Measurements from ENCODE around the gene DIAPH3. TPM values are rescaled to one million over a fixed set of nuclear protein-coding genes. Genes with fewer than 3 reads are reported as not detected.
"Not testable (repeated sequence)": the region's sequence is repeated elsewhere in the genome, so short reads cannot be mapped to it uniquely, and the experiment has no call there.

Gene DIAPH3
- total RNA-seq, 1 experiment from 2014 or later, result 27.6 TPM

DNA sequence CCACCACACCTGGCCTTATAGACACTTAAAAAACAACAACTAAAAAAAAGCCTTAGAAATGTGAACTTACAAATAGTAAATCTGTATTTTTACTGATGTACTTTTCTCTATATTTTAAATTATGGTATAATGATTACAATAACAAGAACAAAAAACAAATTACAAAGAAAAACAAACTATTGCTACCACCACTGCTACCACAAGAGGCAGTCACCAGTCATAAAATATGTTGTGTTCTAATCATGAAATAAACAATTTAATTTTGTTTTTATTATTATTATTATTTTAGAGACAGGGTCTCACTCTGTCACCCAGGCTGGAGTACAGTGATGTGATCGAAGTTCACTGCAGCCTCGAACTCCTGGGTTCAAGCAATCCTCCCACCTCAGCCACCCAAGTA lies 72.2 kb downstream of the DIAPH3 start (continued):
- TF ChIP-seq RELA (CRISPR knock-in tag; IDR thresholded peaks at IDR 0.05; ENCODE audit: borderline replicate concordance), result no peak
- TF ChIP-seq, protein P1, sequence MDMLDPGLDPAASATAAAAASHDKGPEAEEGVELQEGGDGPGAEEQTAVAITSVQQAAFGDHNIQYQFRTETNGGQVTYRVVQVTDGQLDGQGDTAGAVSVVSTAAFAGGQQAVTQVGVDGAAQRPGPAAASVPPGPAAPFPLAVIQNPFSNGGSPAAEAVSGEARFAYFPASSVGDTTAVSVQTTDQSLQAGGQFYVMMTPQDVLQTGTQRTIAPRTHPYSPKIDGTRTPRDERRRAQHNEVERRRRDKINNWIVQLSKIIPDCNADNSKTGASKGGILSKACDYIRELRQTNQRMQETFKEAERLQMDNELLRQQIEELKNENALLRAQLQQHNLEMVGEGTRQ (CRISPR knock-in tag; IDR thresholded peaks at IDR 0.05), result no peak
- TF ChIP-seq, protein P2, sequence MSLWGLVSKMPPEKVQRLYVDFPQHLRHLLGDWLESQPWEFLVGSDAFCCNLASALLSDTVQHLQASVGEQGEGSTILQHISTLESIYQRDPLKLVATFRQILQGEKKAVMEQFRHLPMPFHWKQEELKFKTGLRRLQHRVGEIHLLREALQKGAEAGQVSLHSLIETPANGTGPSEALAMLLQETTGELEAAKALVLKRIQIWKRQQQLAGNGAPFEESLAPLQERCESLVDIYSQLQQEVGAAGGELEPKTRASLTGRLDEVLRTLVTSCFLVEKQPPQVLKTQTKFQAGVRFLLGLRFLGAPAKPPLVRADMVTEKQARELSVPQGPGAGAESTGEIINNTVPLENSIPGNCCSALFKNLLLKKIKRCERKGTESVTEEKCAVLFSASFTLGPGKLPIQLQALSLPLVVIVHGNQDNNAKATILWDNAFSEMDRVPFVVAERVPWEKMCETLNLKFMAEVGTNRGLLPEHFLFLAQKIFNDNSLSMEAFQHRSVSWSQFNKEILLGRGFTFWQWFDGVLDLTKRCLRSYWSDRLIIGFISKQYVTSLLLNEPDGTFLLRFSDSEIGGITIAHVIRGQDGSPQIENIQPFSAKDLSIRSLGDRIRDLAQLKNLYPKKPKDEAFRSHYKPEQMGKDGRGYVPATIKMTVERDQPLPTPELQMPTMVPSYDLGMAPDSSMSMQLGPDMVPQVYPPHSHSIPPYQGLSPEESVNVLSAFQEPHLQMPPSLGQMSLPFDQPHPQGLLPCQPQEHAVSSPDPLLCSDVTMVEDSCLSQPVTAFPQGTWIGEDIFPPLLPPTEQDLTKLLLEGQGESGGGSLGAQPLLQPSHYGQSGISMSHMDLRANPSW (CRISPR knock-in tag; conservative IDR thresholded peaks at IDR 0.05; ENCODE audit: low read depth), result no peak
- TF ChIP-seq, protein P3, sequence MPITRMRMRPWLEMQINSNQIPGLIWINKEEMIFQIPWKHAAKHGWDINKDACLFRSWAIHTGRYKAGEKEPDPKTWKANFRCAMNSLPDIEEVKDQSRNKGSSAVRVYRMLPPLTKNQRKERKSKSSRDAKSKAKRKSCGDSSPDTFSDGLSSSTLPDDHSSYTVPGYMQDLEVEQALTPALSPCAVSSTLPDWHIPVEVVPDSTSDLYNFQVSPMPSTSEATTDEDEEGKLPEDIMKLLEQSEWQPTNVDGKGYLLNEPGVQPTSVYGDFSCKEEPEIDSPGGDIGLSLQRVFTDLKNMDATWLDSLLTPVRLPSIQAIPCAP (CRISPR knock-in tag; IDR thresholded peaks at IDR 0.05), result no peak
- TF ChIP-seq, protein P4, sequence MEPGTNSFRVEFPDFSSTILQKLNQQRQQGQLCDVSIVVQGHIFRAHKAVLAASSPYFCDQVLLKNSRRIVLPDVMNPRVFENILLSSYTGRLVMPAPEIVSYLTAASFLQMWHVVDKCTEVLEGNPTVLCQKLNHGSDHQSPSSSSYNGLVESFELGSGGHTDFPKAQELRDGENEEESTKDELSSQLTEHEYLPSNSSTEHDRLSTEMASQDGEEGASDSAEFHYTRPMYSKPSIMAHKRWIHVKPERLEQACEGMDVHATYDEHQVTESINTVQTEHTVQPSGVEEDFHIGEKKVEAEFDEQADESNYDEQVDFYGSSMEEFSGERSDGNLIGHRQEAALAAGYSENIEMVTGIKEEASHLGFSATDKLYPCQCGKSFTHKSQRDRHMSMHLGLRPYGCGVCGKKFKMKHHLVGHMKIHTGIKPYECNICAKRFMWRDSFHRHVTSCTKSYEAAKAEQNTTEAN (CRISPR knock-in tag; IDR thresholded peaks at IDR 0.05), result no peak
- TF ChIP-seq, protein P5, sequence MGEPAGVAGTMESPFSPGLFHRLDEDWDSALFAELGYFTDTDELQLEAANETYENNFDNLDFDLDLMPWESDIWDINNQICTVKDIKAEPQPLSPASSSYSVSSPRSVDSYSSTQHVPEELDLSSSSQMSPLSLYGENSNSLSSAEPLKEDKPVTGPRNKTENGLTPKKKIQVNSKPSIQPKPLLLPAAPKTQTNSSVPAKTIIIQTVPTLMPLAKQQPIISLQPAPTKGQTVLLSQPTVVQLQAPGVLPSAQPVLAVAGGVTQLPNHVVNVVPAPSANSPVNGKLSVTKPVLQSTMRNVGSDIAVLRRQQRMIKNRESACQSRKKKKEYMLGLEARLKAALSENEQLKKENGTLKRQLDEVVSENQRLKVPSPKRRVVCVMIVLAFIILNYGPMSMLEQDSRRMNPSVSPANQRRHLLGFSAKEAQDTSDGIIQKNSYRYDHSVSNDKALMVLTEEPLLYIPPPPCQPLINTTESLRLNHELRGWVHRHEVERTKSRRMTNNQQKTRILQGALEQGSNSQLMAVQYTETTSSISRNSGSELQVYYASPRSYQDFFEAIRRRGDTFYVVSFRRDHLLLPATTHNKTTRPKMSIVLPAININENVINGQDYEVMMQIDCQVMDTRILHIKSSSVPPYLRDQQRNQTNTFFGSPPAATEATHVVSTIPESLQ (CRISPR knock-in tag; IDR thresholded peaks at IDR 0.05), result no peak

DNA sequence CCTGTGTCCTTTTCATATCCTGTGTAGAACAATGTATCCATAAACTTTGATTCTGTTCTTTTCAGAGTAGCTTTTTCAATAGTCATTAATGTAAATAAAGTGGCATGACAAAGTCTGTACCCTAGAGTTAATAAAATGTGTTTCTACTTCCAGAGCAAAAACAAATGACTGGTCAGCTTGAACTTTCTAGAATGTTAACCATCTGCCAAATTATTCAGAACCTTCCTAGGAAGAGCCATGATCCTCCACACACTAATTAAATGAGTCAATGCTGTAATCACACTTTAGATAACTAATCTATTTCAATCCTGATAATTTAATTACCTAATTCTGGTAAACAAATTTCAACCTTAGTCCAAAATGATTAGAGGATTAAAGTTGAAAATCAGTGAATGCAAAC lies 73.2 kb downstream of the DIAPH3 start:
- Mint-ChIP-seq H3K9me3 (no peaks in the 10 kb centered on the region), H3K4me3 (no peak overlapping the region)

DNA sequence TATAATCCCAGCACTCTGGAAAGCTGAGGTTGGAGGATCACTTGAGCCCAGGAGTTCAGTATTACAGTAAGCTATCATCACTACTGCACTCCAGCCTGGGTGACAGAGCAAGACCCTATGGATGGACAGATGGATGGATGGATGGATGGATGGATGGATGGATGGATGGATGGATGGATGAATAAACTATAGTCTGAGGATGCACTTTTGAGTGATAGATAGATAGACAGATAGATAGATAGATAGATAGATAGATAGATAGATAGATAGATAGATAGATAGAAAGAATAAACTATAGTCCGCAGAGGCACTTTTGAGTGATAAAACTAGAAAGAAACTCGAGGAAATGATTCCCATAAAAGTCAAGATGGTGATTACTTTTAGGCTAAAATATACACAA lies 79.9 kb downstream of the DIAPH3 start:
- H3K27ac Mint-ChIP-seq; H3K4me3 Mint-ChIP-seq; H3K27me3 Mint-ChIP-seq (ENCODE audit: low read depth); H3K9me3 Mint-ChIP-seq; POLR2A ChIA-PET; H3K4me1 Mint-ChIP-seq; CTCF ChIA-PET; ATAC-seq; DNase-seq (ENCODE audit: low spot score); H3K36me3 Mint-ChIP-seq: not testable (repeated sequence)

More for the DNA sequence above, 73.2 kb downstream of the DIAPH3 start:
- Mint-ChIP-seq H3K27ac (peak overlapping the region; percentile 53; the same call in 1 of the 2 replicates), H3K27me3 (ENCODE audit: low read depth) (no peaks in the 10 kb centered on the region), H3K36me3 (peaks cover 12% of the 10 kb centered on the region), H3K4me1 (peaks cover 9% of the 10 kb centered on the region)
- DNase-seq (ENCODE audit: low spot score) (no peak), ATAC-seq (no peak)
- TF ChIP-seq NR2C2 (CRISPR knock-in tag; IDR thresholded peaks at IDR 0.05) (no peak), ZNF232 (CRISPR knock-in tag; IDR thresholded peaks at IDR 0.05) (no peak), ZNF263 (CRISPR knock-in tag; IDR thresholded peaks at IDR 0.05; ENCODE audit: low read depth) (no peak)
- TF ChIP-seq, protein P6, sequence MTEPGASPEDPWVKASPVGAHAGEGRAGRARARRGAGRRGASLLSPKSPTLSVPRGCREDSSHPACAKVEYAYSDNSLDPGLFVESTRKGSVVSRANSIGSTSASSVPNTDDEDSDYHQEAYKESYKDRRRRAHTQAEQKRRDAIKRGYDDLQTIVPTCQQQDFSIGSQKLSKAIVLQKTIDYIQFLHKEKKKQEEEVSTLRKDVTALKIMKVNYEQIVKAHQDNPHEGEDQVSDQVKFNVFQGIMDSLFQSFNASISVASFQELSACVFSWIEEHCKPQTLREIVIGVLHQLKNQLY (CRISPR knock-in tag; IDR thresholded peaks at IDR 0.05), result no peak
- POLR2A ChIA-PET, result no interaction called here
- CTCF ChIA-PET, result no interaction called here

DNA sequence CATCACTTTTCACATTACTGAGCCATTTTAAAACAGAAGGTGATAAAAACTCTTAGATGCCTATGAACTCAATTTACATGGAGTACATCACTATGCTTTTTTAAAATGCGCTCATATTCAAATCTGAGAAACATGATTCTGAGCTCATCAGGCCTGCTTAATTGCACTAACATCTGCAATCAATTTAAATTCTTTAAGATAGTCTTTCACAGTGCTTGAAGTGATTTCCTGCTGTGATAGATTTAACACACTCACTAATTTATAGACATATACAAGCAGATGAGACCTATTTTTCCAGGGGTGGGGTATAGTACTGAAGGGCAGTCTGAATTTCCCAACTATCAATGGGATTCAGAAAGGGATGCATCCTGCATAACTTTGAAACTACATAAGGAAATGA lies 82.9 kb downstream of the DIAPH3 start:
- ChIA-PET POLR2A (no interaction called here), CTCF (no interaction called here)
- Mint-ChIP-seq H3K4me1 (no peaks in the 10 kb centered on the region), H3K27me3 (ENCODE audit: low read depth) (no peaks in the 10 kb centered on the region), H3K27ac (no peak overlapping the region), H3K4me3 (no peak overlapping the region), H3K36me3 (peaks cover 4% of the 10 kb centered on the region; the same call in 1 of the 2 replicates), H3K9me3 (peaks cover 5% of the 10 kb centered on the region)
- DNase-seq (ENCODE audit: low spot score) (no peak), ATAC-seq (no peak)
- TF ChIP-seq, protein P7, sequence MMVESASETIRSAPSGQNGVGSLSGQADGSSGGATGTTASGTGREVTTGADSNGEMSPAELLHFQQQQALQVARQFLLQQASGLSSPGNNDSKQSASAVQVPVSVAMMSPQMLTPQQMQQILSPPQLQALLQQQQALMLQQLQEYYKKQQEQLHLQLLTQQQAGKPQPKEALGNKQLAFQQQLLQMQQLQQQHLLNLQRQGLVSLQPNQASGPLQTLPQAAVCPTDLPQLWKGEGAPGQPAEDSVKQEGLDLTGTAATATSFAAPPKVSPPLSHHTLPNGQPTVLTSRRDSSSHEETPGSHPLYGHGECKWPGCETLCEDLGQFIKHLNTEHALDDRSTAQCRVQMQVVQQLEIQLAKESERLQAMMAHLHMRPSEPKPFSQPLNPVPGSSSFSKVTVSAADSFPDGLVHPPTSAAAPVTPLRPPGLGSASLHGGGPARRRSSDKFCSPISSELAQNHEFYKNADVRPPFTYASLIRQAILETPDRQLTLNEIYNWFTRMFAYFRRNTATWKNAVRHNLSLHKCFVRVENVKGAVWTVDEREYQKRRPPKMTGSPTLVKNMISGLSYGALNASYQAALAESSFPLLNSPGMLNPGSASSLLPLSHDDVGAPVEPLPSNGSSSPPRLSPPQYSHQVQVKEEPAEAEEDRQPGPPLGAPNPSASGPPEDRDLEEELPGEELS (CRISPR knock-in tag; IDR thresholded peaks at IDR 0.05), result no peak
- TF ChIP-seq, protein P4 (CRISPR knock-in tag; IDR thresholded peaks at IDR 0.05), result no peak
- no peak for TF ChIP-seq ZNF138 (CRISPR knock-in tag; conservative IDR thresholded peaks at IDR 0.05)
- no peak for TF ChIP-seq FOXJ3 (CRISPR knock-in tag; IDR thresholded peaks at IDR 0.05; ENCODE audit: borderline replicate concordance)
- no peak for TF ChIP-seq MXD4 (CRISPR knock-in tag; IDR thresholded peaks at IDR 0.05; ENCODE audit: borderline replicate concordance)
- TF ChIP-seq ZNF263 (CRISPR knock-in tag; IDR thresholded peaks at IDR 0.05; ENCODE audit: low read depth), result no peak
- TF ChIP-seq, protein P8, sequence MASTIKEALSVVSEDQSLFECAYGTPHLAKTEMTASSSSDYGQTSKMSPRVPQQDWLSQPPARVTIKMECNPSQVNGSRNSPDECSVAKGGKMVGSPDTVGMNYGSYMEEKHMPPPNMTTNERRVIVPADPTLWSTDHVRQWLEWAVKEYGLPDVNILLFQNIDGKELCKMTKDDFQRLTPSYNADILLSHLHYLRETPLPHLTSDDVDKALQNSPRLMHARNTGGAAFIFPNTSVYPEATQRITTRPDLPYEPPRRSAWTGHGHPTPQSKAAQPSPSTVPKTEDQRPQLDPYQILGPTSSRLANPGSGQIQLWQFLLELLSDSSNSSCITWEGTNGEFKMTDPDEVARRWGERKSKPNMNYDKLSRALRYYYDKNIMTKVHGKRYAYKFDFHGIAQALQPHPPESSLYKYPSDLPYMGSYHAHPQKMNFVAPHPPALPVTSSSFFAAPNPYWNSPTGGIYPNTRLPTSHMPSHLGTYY (CRISPR knock-in tag; IDR thresholded peaks at IDR 0.05), result no peak
- no peak for TF ChIP-seq ZNF219 (CRISPR knock-in tag; IDR thresholded peaks at IDR 0.05; ENCODE audit: borderline replicate concordance)

All from WTC11 (cell line).